ENCODE measurements around the gene ZDHHC16.
"Not testable (repeated sequence)": the region's sequence is repeated elsewhere in the genome, so short reads cannot be mapped to it uniquely, and the experiment has no call there.

ZDHHC16 gene

DNA sequence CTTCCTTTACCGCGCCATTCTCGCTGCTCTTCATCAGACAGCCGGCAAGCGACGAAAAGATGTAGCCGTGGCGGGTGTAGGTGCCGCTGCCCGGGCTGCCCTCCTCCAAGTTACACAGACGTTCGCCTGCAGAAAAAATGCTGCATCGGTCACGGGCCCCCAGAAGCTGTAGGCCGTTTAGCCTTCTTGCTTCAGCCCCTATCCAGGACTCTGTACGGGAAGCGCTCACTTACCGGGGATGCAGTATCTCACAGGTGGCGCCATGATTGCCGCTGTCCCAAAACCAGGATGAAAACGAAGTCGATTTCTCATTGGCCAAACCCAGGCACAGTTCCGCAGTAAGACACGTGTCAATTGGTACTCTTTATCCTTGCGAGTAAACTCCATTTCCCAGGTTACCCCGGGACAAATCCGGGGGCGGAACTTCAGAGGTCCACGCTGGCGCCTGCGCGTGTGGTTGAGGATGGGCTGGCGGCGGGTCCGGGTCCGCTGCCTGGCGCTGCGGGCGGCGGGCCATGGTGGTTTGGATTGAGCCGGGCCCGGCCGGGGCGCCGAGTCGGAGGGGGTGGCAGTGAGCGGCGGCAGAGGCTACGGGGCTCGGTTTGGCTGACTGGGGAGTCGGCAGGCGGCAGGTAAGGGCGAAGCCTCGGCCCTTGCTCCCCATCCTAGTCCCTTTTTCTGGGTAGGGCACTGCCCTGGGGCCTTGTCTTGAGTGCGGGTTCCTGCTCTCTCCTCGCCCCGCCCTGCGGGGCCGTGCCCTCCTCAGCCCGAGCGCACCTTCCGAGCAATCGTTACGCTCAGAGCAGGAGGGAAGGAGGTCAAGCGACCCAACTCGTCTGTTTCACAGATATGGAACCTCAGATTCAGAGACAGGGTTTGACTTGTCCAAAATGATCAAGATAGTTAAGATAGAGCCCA lies at the start of gene ZDHHC16, which contains the start of gene EXOSC1:
ZDHHC16 (plus strand) TSS at position 454 of the 918 bp plus-strand sequence. CDS start 5,501 bp downstream, outside the sequence.
EXOSC1 (minus strand) TSS at position 285 of the 918 bp plus-strand sequence; CDS start at position 264, 21 bp downstream.
- peak; percentile 98 for DNase-seq

DNA sequence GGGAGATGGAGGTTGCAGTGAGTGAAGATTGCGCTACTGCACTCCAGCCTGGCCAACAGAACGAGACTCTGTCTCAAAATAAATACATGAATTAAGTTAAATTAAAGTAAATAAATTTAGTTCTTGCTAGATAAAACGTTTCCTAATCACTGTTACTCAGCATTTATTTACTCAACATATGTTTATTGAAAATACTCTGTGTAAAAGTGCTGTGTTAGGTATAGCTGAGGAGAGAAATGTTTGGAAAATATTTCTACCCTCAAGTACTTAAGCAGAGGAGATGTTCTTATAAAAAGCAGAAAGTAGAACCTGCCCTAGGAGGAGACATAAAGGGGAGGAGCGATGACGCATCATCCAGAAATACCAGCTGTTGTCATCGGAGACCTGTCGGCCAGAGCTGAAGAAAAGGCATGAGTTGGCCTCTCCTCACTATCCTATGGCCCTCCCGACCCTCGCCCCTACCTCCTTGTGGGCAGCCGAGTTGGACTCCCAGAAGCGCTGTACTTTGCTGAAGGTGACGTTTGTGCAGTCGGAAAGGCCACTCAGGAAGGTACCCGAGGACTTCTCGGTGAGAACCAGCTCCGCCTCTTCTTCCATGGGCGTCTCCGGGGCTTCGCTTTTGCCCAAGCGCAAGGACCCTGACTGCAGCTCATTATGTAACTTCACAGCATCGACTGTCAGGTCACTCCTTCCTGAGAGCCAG lies 46.0 kb upstream of the ZDHHC16 start:
- DNase-seq = peak; percentile 33

- peak; percentile 98 for DNase-seq
These were observed 45.1 kb upstream of the ZDHHC16 start, which contains the start of gene RRP12 for GRCh38 chr10:97400665-97401454. Gene RRP12, minus strand, starts transcription at chr10:97401340. Its CDS starts 109 bp downstream, at chr10:97401231.

DNA sequence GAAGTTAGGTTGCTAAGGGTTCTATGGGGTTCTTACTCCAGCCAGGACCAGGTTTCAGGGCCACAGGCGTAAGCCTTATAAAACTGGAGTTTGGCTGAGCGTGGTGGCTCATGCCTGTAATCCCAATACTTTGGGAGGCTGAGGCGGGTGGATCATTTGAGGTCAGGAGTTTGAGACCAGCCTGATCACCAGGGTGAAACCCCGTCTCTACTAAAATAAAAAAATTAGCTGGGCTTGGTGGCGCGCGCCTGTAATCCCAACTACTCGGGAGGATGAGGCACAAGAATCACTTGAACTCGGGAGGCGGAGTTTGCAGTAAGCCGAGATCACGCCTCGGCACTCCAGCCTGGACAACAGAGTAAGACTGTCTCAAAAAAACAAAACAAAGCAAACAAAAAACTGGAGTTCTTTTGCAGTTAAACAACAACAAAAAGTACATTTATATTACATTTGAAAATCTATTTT lies 44.5 kb upstream of the ZDHHC16 start:
- DNase-seq = no peak

GRCh38 chr10:97404044-97404443 lies 41.9 kb upstream of the ZDHHC16 start:
- DNase-seq = no peak

DNA sequence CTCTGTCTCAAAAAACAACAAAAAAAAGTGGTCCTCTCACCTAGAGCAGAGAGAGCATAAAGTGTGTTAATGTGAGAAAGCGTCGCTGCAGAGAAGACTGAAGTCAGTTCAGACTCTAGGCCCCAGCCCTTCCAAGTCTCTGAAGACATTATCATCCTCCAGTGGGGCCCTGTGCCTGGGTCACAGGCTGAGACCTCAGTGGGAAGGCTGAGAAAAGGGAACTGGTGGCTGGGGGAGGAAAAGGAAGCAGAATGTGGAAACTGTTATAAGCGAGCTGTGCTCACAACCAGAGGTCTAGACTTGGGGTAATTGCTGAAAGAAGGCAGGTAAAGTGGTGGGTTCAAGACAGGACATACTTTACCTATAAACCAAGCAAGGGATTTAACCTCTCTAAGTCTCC lies 39.9 kb upstream of the ZDHHC16 start:
- no peak for DNase-seq

DNA sequence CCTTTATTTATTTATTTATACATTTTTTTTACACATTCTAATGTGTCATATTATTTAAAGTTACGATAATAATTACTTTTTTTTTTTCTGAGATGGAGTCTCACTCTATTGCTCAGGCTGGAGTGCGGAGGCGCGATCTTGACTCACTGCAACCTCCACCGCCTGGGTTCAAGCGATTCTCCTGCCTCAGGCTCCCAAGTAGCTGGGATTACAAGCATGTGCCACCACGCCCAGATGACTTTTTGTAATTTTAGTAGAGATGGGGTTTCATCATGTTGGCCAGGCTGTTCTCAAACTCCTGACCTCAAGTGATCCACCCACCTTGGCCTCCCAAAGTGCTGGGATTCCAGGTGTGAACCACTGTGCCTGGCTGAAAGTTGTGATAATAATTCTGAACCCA lies 39.5 kb upstream of the ZDHHC16 start:
- not testable (repeated sequence) for DNase-seq

DNA sequence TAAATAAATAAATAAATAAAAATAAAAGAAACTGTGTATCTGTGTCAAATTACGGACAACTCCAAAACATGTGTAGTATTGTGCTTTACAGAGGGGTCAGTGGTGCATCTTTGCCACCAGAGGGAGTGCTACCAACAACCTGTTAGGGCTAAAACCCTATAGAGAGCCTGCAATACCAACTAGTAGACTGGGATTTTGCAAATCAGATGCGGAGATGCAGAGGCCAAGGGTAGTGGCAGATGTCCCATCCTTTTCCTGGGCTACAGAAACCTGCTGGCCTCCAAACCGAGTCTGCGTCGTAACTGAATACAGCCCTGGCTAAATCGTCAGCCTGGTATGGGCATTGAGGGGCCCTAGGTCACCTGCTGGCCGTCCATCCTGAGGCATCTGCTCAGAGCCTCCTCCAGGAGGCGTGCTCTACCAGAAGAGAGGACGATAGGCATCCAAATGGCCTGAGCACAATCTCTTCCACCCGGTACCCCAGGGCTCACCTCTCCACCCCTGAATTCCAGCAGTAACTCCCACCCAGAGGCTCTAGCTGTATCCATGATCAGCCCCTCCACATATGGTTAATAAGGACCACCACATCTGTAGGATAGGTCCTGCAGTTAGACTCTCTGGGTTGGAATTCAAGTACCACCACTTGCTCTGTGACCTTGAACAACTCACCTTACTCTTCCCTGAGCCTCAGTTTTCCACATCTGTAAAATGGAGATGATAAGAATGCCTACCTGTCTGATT lies 38.6 kb upstream of the ZDHHC16 start:
- DNase-seq = peak; percentile 85

GRCh38 chr10:97407952-97408248 lies 38.1 kb upstream of the ZDHHC16 start:
- no peak for DNase-seq

DNA sequence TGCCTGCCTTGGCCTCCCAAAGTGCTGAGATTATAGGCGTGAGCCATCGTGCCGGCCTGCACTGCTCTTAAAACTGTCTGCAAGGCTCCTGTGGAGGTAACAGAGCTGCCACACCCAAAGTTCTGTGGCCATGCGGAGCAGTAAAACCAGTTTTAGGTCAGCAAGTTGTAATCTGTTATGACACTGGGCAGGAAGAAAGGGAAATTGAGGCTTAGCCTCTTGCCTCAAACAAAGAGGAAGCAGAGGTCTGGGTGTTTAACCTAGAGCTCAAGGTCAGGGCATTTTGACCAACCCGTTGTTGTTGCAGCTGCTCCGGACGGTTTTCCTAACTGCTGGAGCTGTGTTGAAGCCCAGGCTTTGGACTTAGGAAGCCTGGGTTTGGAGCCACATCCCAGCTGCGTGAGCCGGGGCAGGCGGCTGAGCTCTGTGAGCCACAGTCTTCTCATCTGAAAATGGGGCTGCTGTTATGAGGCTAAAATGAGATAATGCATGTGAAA lies 37.4 kb upstream of the ZDHHC16 start:
- no peak for DNase-seq

GRCh38 chr10:97411406-97411805 lies 34.6 kb upstream of the ZDHHC16 start:
- DNase-seq = no peak

- peak; percentile 91 for DNase-seq
These were observed 33.1 kb upstream of the ZDHHC16 start for GRCh38 chr10:97412891-97413304.

GRCh38 chr10:97416565-97416964 lies 29.4 kb upstream of the ZDHHC16 start:
- no peak for DNase-seq

- DNase-seq = not testable (repeated sequence)
These were observed 22.2 kb upstream of the ZDHHC16 start for GRCh38 chr10:97423757-97424098.

GRCh38 chr10:97425964-97426775 lies 19.8 kb upstream of the ZDHHC16 start, which contains the start of gene PGAM1:
Gene PGAM1, plus strand, starts transcription at chr10:97426191. Its CDS starts 117 bp downstream, at chr10:97426308.
- peak; percentile 98 for DNase-seq

DNA sequence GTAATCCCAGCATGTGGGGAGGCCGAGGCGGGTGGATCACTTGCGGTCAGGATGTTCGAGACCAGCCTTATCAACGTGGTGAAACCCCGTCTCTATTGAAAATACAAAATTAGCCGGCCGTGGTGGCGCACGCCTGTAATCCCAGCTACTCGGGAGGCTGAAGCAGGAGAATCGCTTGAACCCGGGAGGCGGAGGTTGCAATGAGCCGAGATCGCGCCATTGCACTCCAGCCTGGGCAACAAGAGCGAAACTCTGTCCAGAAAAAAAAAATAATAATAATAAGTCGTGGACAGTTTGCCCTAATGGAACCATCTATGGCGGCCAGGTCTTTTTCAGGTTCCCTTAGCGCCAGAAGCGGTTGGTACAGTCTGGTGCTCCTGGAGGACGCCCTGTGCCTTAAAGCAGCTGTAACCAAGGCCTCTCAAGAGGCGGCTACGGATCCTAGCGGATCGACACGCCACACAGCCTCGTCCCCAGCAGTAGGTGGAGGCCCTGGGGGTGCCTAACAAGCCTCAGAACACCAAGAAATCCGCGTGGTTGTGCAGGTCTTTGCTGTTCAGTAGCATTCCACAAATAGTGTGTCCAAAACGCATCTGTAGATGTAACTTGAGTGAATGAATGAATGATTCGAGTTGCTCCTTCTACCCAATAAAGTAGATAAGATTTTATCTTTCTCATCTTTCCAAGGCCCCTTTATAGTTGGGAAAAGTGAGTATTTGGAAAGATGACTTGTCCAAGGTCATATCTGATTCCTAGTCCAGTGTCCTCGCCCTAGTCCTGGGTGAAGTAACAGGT lies 19.0 kb upstream of the ZDHHC16 start:
- no peak for DNase-seq

GRCh38 chr10:97427571-97428179 lies 18.3 kb upstream of the ZDHHC16 start:
- peak; percentile 83 for DNase-seq

GRCh38 chr10:97428572-97428981 lies 17.4 kb upstream of the ZDHHC16 start:
- DNase-seq = peak; percentile 51

GRCh38 chr10:97434055-97434454 lies 11.9 kb upstream of the ZDHHC16 start:
- DNase-seq = no peak

GRCh38 chr10:97434557-97434956 lies 11.4 kb upstream of the ZDHHC16 start:
- DNase-seq = no peak
